H1 (cell line): ENCODE measurements around the gene MS4A3. TPM values are rescaled to one million over a fixed set of nuclear protein-coding genes. Genes with fewer than 3 reads are reported as not detected.

Experiments used
- EGR1 ChIP-seq: IDR thresholded peaks from 2 replicates; pipeline ENCODE4 v1.6.1; 2011; ENCODE audit warnings: low read depth, low read length, borderline replicate concordance
- KDM1A ChIP-seq: fragments of 200-600, 300-600 bp; sonication (generic); IDR thresholded peaks from 2 replicates; pipeline ENCODE4 v1.7.1; 2016; ENCODE audit warnings: mild to moderate bottlenecking, low read length, borderline replicate concordance
- RFX5 ChIP-seq: IDR thresholded peaks from 2 replicates; pipeline ENCODE4 v1.6.1; 2011; ENCODE audit warnings: low read depth, low read length, improper control_type of control experiment, borderline replicate concordance
- TBP ChIP-seq: IDR thresholded peaks from 2 replicates; pipeline ENCODE4 v1.6.1; 2011; ENCODE audit warnings: low read depth, low read length, improper control_type of control experiment
- polyA plus RNA-seq, 7 experiments: library from polyadenylated mRNA; depleted of rRNA in 3 of 7; stranded (reverse) in 5 of 7; unstranded in 2 of 7; fragments of >200 nt in 5 of 7; fragments of 200-250 nt in 2 of 7; gene quantifications; 1 replicate in 5 of 7; 2 replicates in 1 of 7; 4 replicates in 1 of 7; pipeline versions ENCODE4 v1.2.1 to v1.2.3, GENCODE V29; 2011 to 2013; ENCODE audit warnings: missing spikeins in 2 of 7, mixed read lengths in 2 of 7
- total RNA-seq: library from RNA; stranded (reverse); fragmentation: NEBNext Ultra II Directional; extraction: Animal tissue kit (Norgen Biotek cat#: 25700); gene quantifications from 2 replicates; pipeline ENCODE4 v1.2.1, GENCODE V29; 2021

Gene MS4A3
- total and polyA plus RNA-seq, 2 of the 8 experiments (the other 6 are each of a cell fraction or from before 2014, with no cell fraction given) = not detected

GRCh38 chr11:60077981-60078380 is 21.5 kb downstream of the MS4A3 start (continued):
- TF ChIP-seq RFX5 (no peak), TBP (no peak), EGR1 (no peak), KDM1A (no peak)
